HUES48 (cell line): Measurements from ENCODE around the gene EXT2.
A peak's percentile ranks its signal among the peaks of the same experiment; 100 is the strongest.

Source experiments
- H3K27ac ChIP-seq: one replicate; pipeline ENCODE4 v1.7.0; 2013; ENCODE audit warnings: low read depth, low read length, inconsistent platforms
- H3K27me3 ChIP-seq: 2 replicates; pipeline ENCODE4 v1.6.1; 2013; ENCODE audit warnings: mild to moderate bottlenecking, low read length; ENCODE audit not compliant: control insufficient read depth, insufficient read depth
- H3K36me3 ChIP-seq: 2 replicates; pipeline ENCODE4 v1.6.1; 2013; ENCODE audit warnings: low read length; ENCODE audit not compliant: control insufficient read depth, insufficient read depth
- H3K4me1 ChIP-seq: 2 replicates; pipeline ENCODE4 v1.6.1; 2013; ENCODE audit warnings: mild to moderate bottlenecking, low read length; ENCODE audit not compliant: control insufficient read depth, insufficient read depth
- H3K4me3 ChIP-seq: 2 replicates; pipeline ENCODE4 v1.5.1; 2013; ENCODE audit warnings: mild to moderate bottlenecking, low read depth, low read length
- H3K9ac ChIP-seq: 2 replicates; pipeline ENCODE4 v1.6.1; 2013; ENCODE audit warnings: mild to moderate bottlenecking, low read depth, low read length, moderate library complexity
- H3K9me3 ChIP-seq: 2 replicates; pipeline ENCODE4 v1.6.1; 2013; ENCODE audit warnings: low read length; ENCODE audit not compliant: control insufficient read depth, insufficient read depth

EXT2 gene

GRCh38 chr11:44085330-44085729 is 10.1 kb upstream of the EXT2 start:
- H3K4me3 ChIP-seq = no peak overlapping the region
- H3K27ac ChIP-seq = no peak overlapping the region
- no peaks in the 10 kb centered on the region for H3K27me3 ChIP-seq
- no peak overlapping the region for H3K9ac ChIP-seq
- H3K36me3 ChIP-seq = no peaks in the 10 kb centered on the region
- no peaks in the 10 kb centered on the region for H3K9me3 ChIP-seq
- no peaks in the 10 kb centered on the region for H3K4me1 ChIP-seq

- no peak overlapping the region for H3K9ac ChIP-seq
- H3K36me3 ChIP-seq = no peaks in the 10 kb centered on the region
- no peak overlapping the region for H3K27ac ChIP-seq
Measured at GRCh38 chr11:44088377-44088776, 7.1 kb upstream of the EXT2 start.

GRCh38 chr11:44088871-44089270 is 6.6 kb upstream of the EXT2 start:
- Histone ChIP-seq H3K4me1 (no peaks in the 10 kb centered on the region), H3K4me3 (no peak overlapping the region), H3K9me3 (no peaks in the 10 kb centered on the region), H3K27ac (no peak overlapping the region), H3K27me3 (no peaks in the 10 kb centered on the region; the same call in 1 of the 2 replicates), H3K36me3 (no peaks in the 10 kb centered on the region), H3K9ac (no peak overlapping the region)

More at GRCh38 chr11:44088377-44088776, 7.1 kb upstream of the EXT2 start:
- H3K9me3 ChIP-seq = no peaks in the 10 kb centered on the region
- no peaks in the 10 kb centered on the region for H3K4me1 ChIP-seq
- H3K4me3 ChIP-seq = no peak overlapping the region
- no peaks in the 10 kb centered on the region; the same call in 1 of the 2 replicates for H3K27me3 ChIP-seq

DNA sequence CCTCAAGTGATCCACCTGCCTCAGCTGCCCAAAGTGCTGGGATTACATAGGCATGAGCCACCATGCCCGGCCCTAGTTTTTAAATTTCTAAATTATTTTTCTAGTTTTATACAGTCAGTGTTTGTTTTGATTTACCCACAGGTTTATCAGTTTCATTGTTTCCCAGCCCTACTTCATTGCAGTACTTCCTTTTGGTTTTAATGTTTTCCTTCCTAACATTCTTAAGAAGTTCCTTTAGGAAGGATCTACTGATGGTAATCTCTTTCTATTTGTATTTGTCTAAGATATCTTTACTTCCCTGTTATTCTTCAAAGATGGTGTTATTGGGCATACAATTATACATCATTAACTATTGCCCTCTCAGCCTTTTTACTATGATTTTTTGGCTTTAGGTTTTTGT is 4.9 kb upstream of the EXT2 start:
- Histone ChIP-seq H3K4me1 (no peaks in the 10 kb centered on the region), H3K9me3 (no peaks in the 10 kb centered on the region), H3K27me3 (no peaks in the 10 kb centered on the region; the same call in 1 of the 2 replicates), H3K27ac (no peak overlapping the region), H3K4me3 (no peak overlapping the region), H3K36me3 (no peaks in the 10 kb centered on the region), H3K9ac (no peak overlapping the region)

DNA sequence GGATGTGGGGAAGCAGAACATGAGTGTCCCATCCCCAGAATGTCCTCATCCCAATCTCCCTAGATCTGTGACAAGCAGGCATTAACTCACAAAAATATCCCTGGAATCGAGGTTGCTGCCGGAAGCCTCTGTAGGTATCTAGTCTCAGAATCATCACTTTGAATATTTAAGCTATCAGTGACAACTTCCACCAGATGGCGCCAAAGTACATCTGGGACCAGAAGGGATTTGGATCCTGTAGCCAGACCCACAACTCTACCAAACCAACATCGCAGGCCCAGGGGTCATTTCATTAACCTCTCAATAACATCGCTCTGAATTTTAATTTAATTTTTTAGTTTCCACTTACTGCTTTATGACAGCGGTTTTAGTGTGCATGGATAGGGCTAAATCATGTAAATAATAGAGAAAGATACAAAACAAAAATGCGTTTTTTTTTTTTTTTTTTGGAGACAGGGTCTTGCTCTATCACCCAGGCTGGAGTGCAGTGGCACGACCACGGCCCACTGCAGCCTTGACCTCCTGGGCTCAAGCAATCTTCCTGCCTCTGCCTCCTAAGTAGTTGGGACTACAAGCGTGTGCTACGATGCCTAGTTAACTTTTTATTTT is 1.1 kb upstream of the EXT2 start:
- Histone ChIP-seq H3K36me3 (no peaks in the 10 kb centered on the region), H3K9me3 (no peaks in the 10 kb centered on the region), H3K4me1 (peaks cover 5% of the 10 kb centered on the region; the same call in 1 of the 2 replicates), H3K27me3 (no peaks in the 10 kb centered on the region; the same call in 1 of the 2 replicates), H3K4me3 (no peak overlapping the region), H3K9ac (no peak overlapping the region), H3K27ac (no peak overlapping the region)

GRCh38 chr11:44096360-44097185 is 1.1 kb downstream of the EXT2 start:
- Histone ChIP-seq H3K4me1 (peaks cover 5% of the 10 kb centered on the region; the same call in 1 of the 2 replicates), H3K36me3 (no peaks in the 10 kb centered on the region), H3K9ac (no peak overlapping the region), H3K27ac (no peak overlapping the region), H3K27me3 (no peaks in the 10 kb centered on the region), H3K4me3 (peak overlapping the region; percentile 82), H3K9me3 (no peaks in the 10 kb centered on the region)

GRCh38 chr11:44097821-44098220 is 2.3 kb downstream of the EXT2 start:
- Histone ChIP-seq H3K27ac (no peak overlapping the region), H3K4me3 (no peak overlapping the region), H3K27me3 (no peaks in the 10 kb centered on the region), H3K4me1 (peaks cover 8% of the 10 kb centered on the region; the same call in 1 of the 2 replicates), H3K9ac (no peak overlapping the region), H3K9me3 (no peaks in the 10 kb centered on the region), H3K36me3 (no peaks in the 10 kb centered on the region)

- H3K9me3 ChIP-seq = no peaks in the 10 kb centered on the region
- H3K9ac ChIP-seq = no peak overlapping the region
- H3K27ac ChIP-seq = no peak overlapping the region
- no peak overlapping the region for H3K4me3 ChIP-seq
- H3K4me1 ChIP-seq = peaks cover 8% of the 10 kb centered on the region; the same call in 1 of the 2 replicates
- no peaks in the 10 kb centered on the region for H3K36me3 ChIP-seq
- no peaks in the 10 kb centered on the region for H3K27me3 ChIP-seq
Measured at GRCh38 chr11:44101098-44101497, 5.6 kb downstream of the EXT2 start.

DNA sequence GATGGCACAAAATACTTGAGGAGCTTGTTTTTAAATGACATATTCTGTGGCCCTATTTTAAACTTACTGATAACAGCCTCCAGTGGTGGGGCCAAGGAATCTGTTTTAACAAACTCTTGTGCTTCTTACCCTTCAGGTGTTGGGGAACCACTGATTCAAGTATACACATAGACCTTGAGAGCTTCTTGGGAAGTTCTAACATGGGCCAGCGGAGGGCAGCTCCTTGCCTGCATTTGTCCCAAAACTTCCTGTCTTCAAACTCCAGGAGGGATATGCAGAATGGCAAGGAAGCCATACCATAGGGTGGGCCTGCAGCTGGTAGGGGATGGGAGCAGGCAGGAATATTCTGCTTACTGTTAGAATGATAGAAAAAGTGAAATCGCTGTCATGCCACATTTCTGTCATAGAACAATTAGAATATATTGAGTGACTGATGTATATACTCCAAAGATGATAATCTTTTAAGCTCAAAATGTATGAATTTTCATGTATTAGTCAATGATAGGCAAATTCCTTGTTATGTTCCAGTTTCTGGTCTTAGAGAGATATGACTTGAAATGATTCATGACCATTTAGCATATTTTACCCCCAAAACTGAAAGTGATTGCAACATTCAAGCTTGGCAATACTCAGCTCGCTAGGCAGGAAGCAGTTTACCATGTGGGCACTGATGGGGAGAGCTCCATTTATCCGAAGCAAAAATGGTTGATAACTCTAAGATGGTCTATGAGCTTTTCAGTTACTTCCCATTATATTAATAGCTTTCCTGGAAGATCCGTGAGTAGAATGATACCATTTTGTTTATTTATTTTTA is 9.2 kb downstream of the EXT2 start:
- no peak overlapping the region for H3K27ac ChIP-seq
- no peaks in the 10 kb centered on the region for H3K9me3 ChIP-seq
- H3K36me3 ChIP-seq = peaks cover 16% of the 10 kb centered on the region; the same call in 1 of the 2 replicates
- no peak overlapping the region for H3K9ac ChIP-seq
- no peaks in the 10 kb centered on the region for H3K27me3 ChIP-seq
- H3K4me1 ChIP-seq = 0 out of 2 replicates have a peak, but pooled peaks cover 4% of the 10 kb centered on the region
- no peak overlapping the region for H3K4me3 ChIP-seq

GRCh38 chr11:44108260-44108659 is 12.8 kb downstream of the EXT2 start:
- Histone ChIP-seq H3K9me3 (no peaks in the 10 kb centered on the region), H3K9ac (no peak overlapping the region), H3K4me1 (no peaks in the 10 kb centered on the region), H3K36me3 (peaks cover 21% of the 10 kb centered on the region; the same call in 1 of the 2 replicates), H3K4me3 (no peak overlapping the region), H3K27me3 (no peaks in the 10 kb centered on the region), H3K27ac (no peak overlapping the region)
